GM12878 (cell line): ENCODE data around the gene RASGRF2. TPM values are rescaled to one million over a fixed set of nuclear protein-coding genes. Genes with fewer than 3 reads are reported as not detected.

ENCODE experiments used
- BACH1 ChIP-seq: fragments of 450-650 bp; IDR thresholded peaks from 2 replicates; pipeline ENCODE4 v1.6.1; 2017; ENCODE audit warnings: mild to moderate bottlenecking, borderline replicate concordance
- BCL3 ChIP-seq: IDR thresholded peaks from 2 replicates; pipeline ENCODE4 v1.6.1; 2011; ENCODE audit warnings: borderline replicate concordance, low read depth, mild to moderate bottlenecking, moderate library complexity, low read length; ENCODE audit not compliant: insufficient read depth, poor library complexity, severe bottlenecking
- BCLAF1 ChIP-seq: fragments of 450-650 bp; IDR thresholded peaks from 2 replicates; pipeline ENCODE4 v1.6.1; 2017; ENCODE audit warnings: antibody characterized with exemption, mild to moderate bottlenecking, moderate library complexity
- CREM ChIP-seq: IDR thresholded peaks from 2 replicates; pipeline ENCODE4 v1.6.1; 2014; ENCODE audit warnings: antibody characterized with exemption, low read depth
- ETV6 ChIP-seq, 2 experiments: fragments of 450-650 bp in 1 of 2; IDR thresholded peaks in 1 of 2; conservative IDR thresholded peaks in 1 of 2; 2 replicates each; pipeline ENCODE4 v1.6.1; 2014; ENCODE audit warnings: antibody characterized with exemption in 1 of 2, borderline replicate concordance in 1 of 2, low read depth in 1 of 2, mild to moderate bottlenecking in 1 of 2, moderate library complexity in 1 of 2
- FOXK2 ChIP-seq: fragments of 450-650 bp; IDR thresholded peaks from 2 replicates; pipeline ENCODE4 v1.6.1; 2017; ENCODE audit warnings: mild to moderate bottlenecking, moderate library complexity
- HDAC2 ChIP-seq: fragments of 200-600 bp; sonication (generic); IDR thresholded peaks from 2 replicates; pipeline ENCODE4 v1.6.1; 2017
- MEF2B ChIP-seq: fragments of 450-650 bp; IDR thresholded peaks from 2 replicates; pipeline ENCODE4 v1.6.1; 2018; ENCODE audit warnings: mild to moderate bottlenecking, moderate library complexity; ENCODE audit not compliant: partially characterized antibody, poor library complexity, severe bottlenecking
- MTA2 ChIP-seq: fragments of 450-650 bp; IDR thresholded peaks from 2 replicates; pipeline ENCODE4 v1.6.1; 2016; ENCODE audit warnings: low read depth, mild to moderate bottlenecking, moderate library complexity
- NBN ChIP-seq: fragments of 450-650 bp; IDR thresholded peaks from 2 replicates; pipeline ENCODE4 v1.6.1; 2016
- NFIC ChIP-seq: IDR thresholded peaks from 2 replicates; pipeline ENCODE4 v1.6.1; 2012; ENCODE audit warnings: low read depth, mild to moderate bottlenecking, inconsistent platforms, low read length, moderate library complexity
- PKNOX1 ChIP-seq: fragments of 450-650 bp; IDR thresholded peaks from 2 replicates; pipeline ENCODE4 v1.6.1; 2016; ENCODE audit warnings: mild to moderate bottlenecking
- REST ChIP-seq: IDR thresholded peaks from 2 replicates; pipeline ENCODE4 v1.6.1; 2012; ENCODE audit warnings: mild to moderate bottlenecking, low read depth, low read length
- ZNF622 ChIP-seq: fragments of 450-650 bp; IDR thresholded peaks from 2 replicates; pipeline ENCODE4 v1.6.1; 2017; ENCODE audit warnings: mild to moderate bottlenecking, inconsistent platforms
- polyA plus RNA-seq, 11 experiments: library from polyadenylated mRNA; depleted of rRNA in 4 of 11; unstranded in 6 of 11; stranded (reverse) in 5 of 11; fragments of >200 nt; fragmentation: Nextera tagmentation in 4 of 11; fragmentation: Illumina TruSeq in 1 of 11; extraction: Ambion mirVana in 4 of 11; extraction: Trizol in 1 of 11; gene quantifications; 1 replicate in 1 of 11; 2 replicates in 10 of 11; pipeline versions ENCODE4 v1.2.1 to v1.2.3, GENCODE V29; 2011 to 2016; ENCODE audit warnings: inconsistent platforms in 2 of 11, missing spikeins in 2 of 11, low read depth in 1 of 11
- total RNA-seq, 4 experiments: library from RNA; depleted of rRNA in 3 of 4; stranded (reverse); fragments of >200 nt in 3 of 4; fragmentation: Illumina TruSeq in 1 of 4; extraction: Trizol in 1 of 4; gene quantifications; 2 replicates each; pipeline versions ENCODE4 v1.2.1 to v1.2.3, GENCODE V29; 2013 to 2021
- TF ChIP-seq, protein P1 (sequence below): IDR thresholded peaks from 2 replicates; pipeline ENCODE4 v1.6.1; 2011; ENCODE audit warnings: mild to moderate bottlenecking, low read depth, low read length, moderate library complexity; ENCODE audit not compliant: insufficient replicate concordance

RASGRF2 gene
- total and polyA plus RNA-seq, 10 of the 15 experiments (the other 5 are each of a cell fraction or from before 2014, with no cell fraction given), result 0.05 to 0.24 (median 0.07) TPM

DNA sequence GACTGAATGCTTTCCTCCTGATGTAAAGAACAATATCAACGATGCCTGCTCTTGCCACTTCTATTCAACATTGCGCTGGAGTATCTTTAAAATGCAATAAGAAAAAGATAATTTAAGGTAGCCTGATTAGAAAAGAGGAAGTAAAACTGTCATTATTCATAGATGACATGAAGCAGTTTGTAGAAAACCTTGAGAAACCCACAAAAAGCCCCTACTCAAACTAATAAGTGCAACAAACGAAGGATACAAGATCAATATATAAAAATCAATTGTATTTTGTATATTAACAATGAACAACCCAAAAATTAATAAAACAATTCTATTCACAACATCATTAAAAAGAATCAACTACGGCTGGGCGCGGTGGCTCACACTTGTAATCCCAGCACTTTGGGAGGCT lies 196.6 kb downstream of the RASGRF2 start (continued):
- peak; percentile 75 for TF ChIP-seq PKNOX1
- TF ChIP-seq MEF2B, result peak; percentile 47
- no peak for TF ChIP-seq CREM
- no peak for TF ChIP-seq ETV6 (conservative IDR thresholded peaks at IDR 0.05 in 1 of 2, IDR thresholded peaks at IDR 0.05 in 1 of 2; ENCODE audit: borderline replicate concordance in 1 of 2, low read depth in 1 of 2)
- no peak for TF ChIP-seq REST
- no peak for TF ChIP-seq HDAC2
- TF ChIP-seq FOXK2, result no peak
- TF ChIP-seq ZNF622, result no peak
- peak; percentile 88 for TF ChIP-seq MTA2
- TF ChIP-seq NFIC, result peak; percentile 47; the same call in 1 of the 2 replicates
- TF ChIP-seq, protein P1, sequence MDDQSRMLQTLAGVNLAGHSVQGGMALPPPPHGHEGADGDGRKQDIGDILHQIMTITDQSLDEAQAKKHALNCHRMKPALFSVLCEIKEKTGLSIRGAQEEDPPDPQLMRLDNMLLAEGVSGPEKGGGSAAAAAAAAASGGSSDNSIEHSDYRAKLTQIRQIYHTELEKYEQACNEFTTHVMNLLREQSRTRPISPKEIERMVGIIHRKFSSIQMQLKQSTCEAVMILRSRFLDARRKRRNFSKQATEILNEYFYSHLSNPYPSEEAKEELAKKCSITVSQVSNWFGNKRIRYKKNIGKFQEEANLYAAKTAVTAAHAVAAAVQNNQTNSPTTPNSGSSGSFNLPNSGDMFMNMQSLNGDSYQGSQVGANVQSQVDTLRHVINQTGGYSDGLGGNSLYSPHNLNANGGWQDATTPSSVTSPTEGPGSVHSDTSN, result peak; percentile 68
- TF ChIP-seq NBN, result 0 out of 2 replicates have a peak, but pooled peaks have one; percentile 52
- no peak for TF ChIP-seq BCLAF1
- peak; percentile 67; the same call in 1 of the 2 replicates for TF ChIP-seq BACH1
- no peak for TF ChIP-seq BCL3
